Gastrocnemius medialis (tissue), 4 donors: Measurements from ENCODE around the gene LRRC31.

Source experiments
- CTCF ChIP-seq, 5 experiments: fragments of 450-650 bp in 3 of 5; fragments of 200-600 bp in 2 of 5; sonication (generic) in 2 of 5; IDR thresholded peaks in 4 of 5; conservative IDR thresholded peaks in 1 of 5; 1 replicate in 4 of 5; 2 replicates in 1 of 5; pipeline ENCODE4 v1.5.1; 2016 to 2019; ENCODE audit warnings: antibody characterized with exemption in 5 of 5, mild to moderate bottlenecking in 3 of 5, moderate library complexity in 3 of 5
- POLR2A ChIP-seq, 2 donors: fragments of 450-650 bp; IDR thresholded peaks; one replicate each; pipeline ENCODE4 v1.6.1; 2017; ENCODE audit warnings: antibody characterized with exemption in 2 of 2, mild to moderate bottlenecking in 2 of 2, moderate library complexity in 2 of 2

- TF ChIP-seq CTCF (IDR thresholded peaks at IDR 0.05 in 4 of 5, conservative IDR thresholded peaks at IDR 0.05 in 1 of 5) (peak; percentile 38 to 76 (median 64)), POLR2A (IDR thresholded peaks at IDR 0.05) (no peak)
These were observed 6.3 kb downstream of the LRRC31 start for GRCh38 chr3:169863458-169863899.
